Endothelial cell (in vitro differentiated cells): ENCODE data around the gene DCAF15. TPM values are rescaled to one million over a fixed set of nuclear protein-coding genes. Genes with fewer than 3 reads are reported as not detected.
"Not testable (repeated sequence)": the region's sequence is repeated elsewhere in the genome, so short reads cannot be mapped to it uniquely, and the experiment has no call there.

Experiments
- DNase-seq: peaks from one replicate; pipeline ENCODE4 v3.0.0; 2021; ENCODE audit warnings: low spot score
- H3K27ac Mint-ChIP-seq: one replicate; pipeline ENCODE4 v1.8.0; 2021; ENCODE audit warnings: mixed read lengths, inconsistent platforms; ENCODE audit not compliant: unreplicated experiment
- H3K27me3 Mint-ChIP-seq: one replicate; pipeline ENCODE4 v1.8.0; 2021; ENCODE audit warnings: mild to moderate bottlenecking, moderate library complexity, mixed read lengths, inconsistent platforms; ENCODE audit not compliant: unreplicated experiment
- H3K36me3 Mint-ChIP-seq: one replicate; pipeline ENCODE4 v1.8.0; 2021; ENCODE audit warnings: mild to moderate bottlenecking, low read depth, mixed read lengths, inconsistent platforms; ENCODE audit not compliant: unreplicated experiment
- H3K4me1 Mint-ChIP-seq: one replicate; pipeline ENCODE4 v1.8.0; 2021; ENCODE audit warnings: mild to moderate bottlenecking, mixed read lengths, inconsistent platforms; ENCODE audit not compliant: unreplicated experiment
- H3K4me3 Mint-ChIP-seq: one replicate; pipeline ENCODE4 v1.8.0; 2021; ENCODE audit warnings: mild to moderate bottlenecking, mixed read lengths, inconsistent platforms; ENCODE audit not compliant: unreplicated experiment
- H3K9me3 Mint-ChIP-seq: one replicate; pipeline ENCODE4 v1.8.0; 2021; ENCODE audit warnings: mixed read lengths, inconsistent platforms; ENCODE audit not compliant: unreplicated experiment
- CTCF ChIP-seq: fragments of 200-600 bp; sonication (generic); IDR thresholded peaks from one replicate; pipeline ENCODE4 v1.5.0; 2021; ENCODE audit warnings: antibody characterized with exemption; ENCODE audit not compliant: unreplicated experiment
- total RNA-seq: library from RNA; stranded (reverse); fragmentation: NEBNext Ultra II Directional; extraction: Animal tissue kit (Norgen Biotek cat#: 25700); gene quantifications from one replicate; pipeline ENCODE4 v1.2.1, GENCODE V29; 2021; ENCODE audit not compliant: unreplicated experiment

Gene DCAF15
- total RNA-seq, 1 donor from 2014 or later = 53.0 TPM

DNA sequence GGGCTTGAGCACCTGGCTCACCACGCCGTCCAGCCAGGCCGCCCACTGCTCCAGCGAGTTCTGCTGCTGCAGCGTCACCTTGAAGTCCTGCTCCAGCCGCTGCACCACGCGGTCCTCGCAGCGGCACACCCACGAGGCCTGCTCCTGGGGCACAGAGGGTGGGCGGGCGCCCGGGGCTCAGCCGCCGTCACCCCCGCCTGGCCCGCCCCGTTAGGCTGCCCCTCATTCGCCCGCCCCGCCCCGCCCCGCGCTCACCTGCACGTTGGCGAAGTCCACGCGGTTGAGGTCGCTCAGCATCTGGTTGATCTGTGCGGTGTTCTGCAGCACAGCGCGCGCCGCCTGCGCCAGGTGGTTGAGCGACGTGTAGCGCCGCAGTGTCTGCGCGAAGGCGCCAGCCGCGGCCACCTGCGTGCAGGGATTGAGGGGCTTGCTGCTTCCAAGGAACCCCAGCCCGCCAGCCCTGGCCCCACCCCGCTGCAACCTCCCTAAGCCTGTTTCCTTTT lies 11.3 kb downstream of the DCAF15 start:
- Mint-ChIP-seq H3K27me3 (peaks cover 12% of the 10 kb centered on the region), H3K4me1 (peaks cover 4% of the 10 kb centered on the region), H3K36me3 (peaks cover 13% of the 10 kb centered on the region), H3K27ac (no peak overlapping the region), H3K9me3 (no peaks in the 10 kb centered on the region), H3K4me3 (no peak overlapping the region)
- DNase-seq = no peak
- no peak for TF ChIP-seq CTCF

GRCh38 chr19:13964776-13965175 lies 12.5 kb downstream of the DCAF15 start:
- Mint-ChIP-seq H3K4me3 (peak overlapping the region; percentile 45), H3K4me1 (peaks cover 4% of the 10 kb centered on the region), H3K36me3 (peaks cover 15% of the 10 kb centered on the region), H3K9me3 (no peaks in the 10 kb centered on the region), H3K27ac (no peak overlapping the region), H3K27me3 (peaks cover 9% of the 10 kb centered on the region)
- DNase-seq = no peak
- no peak for TF ChIP-seq CTCF

GRCh38 chr19:13965377-13965896 lies 13.1 kb downstream of the DCAF15 start:
- Mint-ChIP-seq H3K27ac (no peak overlapping the region), H3K9me3 (no peaks in the 10 kb centered on the region)

GRCh38 chr19:13965926-13966683 lies 13.8 kb downstream of the DCAF15 start:
- Mint-ChIP-seq H3K4me1 (peaks cover 4% of the 10 kb centered on the region), H3K27me3 (peaks cover 9% of the 10 kb centered on the region), H3K4me3 (no peak overlapping the region), H3K36me3 (peaks cover 15% of the 10 kb centered on the region), H3K27ac (no peak overlapping the region), H3K9me3 (no peaks in the 10 kb centered on the region)
- no peak for DNase-seq
- no peak for TF ChIP-seq CTCF

More at GRCh38 chr19:13965377-13965896, 13.1 kb downstream of the DCAF15 start:
- peaks cover 15% of the 10 kb centered on the region for H3K36me3 Mint-ChIP-seq
- H3K4me1 Mint-ChIP-seq = peaks cover 4% of the 10 kb centered on the region
- peaks cover 9% of the 10 kb centered on the region for H3K27me3 Mint-ChIP-seq
- H3K4me3 Mint-ChIP-seq = no peak overlapping the region
- no peak for TF ChIP-seq CTCF
- DNase-seq = no peak

GRCh38 chr19:13966684-13967128 lies 14.4 kb downstream of the DCAF15 start:
- Mint-ChIP-seq H3K9me3 (no peaks in the 10 kb centered on the region), H3K4me3 (no peak overlapping the region), H3K27ac (no peak overlapping the region), H3K27me3 (peaks cover 4% of the 10 kb centered on the region), H3K36me3 (peaks cover 10% of the 10 kb centered on the region), H3K4me1 (peaks cover under 1% of the 10 kb centered on the region)
- no peak for DNase-seq
- TF ChIP-seq CTCF = no peak

DNA sequence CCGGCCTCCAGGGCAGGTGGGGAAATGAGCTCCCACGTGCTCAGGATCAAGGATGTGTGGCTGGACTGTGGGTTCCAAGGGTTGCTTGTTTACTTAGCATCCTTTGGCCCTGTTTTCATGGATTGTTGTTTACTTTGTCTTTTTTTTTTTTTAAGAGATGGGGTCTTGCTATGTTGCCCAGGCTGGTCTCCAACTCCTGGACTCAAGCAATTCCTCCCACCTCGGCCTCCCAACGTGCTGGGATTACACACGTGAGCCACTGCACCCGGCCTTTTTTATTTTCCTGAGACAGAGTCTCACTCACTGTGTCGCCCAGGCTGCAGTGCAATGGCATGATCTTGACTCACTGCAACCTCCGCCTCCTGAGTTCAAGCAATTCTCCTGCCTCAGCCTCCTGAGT lies 14.9 kb downstream of the DCAF15 start:
- not testable (repeated sequence) for H3K4me3 Mint-ChIP-seq, H3K27ac Mint-ChIP-seq, H3K9me3 Mint-ChIP-seq, H3K36me3 Mint-ChIP-seq, DNase-seq, H3K27me3 Mint-ChIP-seq, H3K4me1 Mint-ChIP-seq
